Neural cell (in vitro differentiated cells): ENCODE results near the gene RBM46. TPM values are rescaled to one million over a fixed set of nuclear protein-coding genes. Genes with fewer than 3 reads are reported as not detected.

ENCODE experiments used
- H2AFZ ChIP-seq: fragments of 200-600, 300-800 bp; sonication (generic), shearing (Covaris generic); 2 replicates; pipeline ENCODE4 v1.6.0; 2014; ENCODE audit warnings: low read depth, mild to moderate bottlenecking, antibody characterized with exemption, low read length, moderate library complexity
- H3F3A ChIP-seq: fragments of 200-600 bp; shearing (Covaris generic); 2 replicates; pipeline ENCODE4 v1.6.1; 2016; ENCODE audit warnings: mild to moderate bottlenecking, moderate library complexity, mixed read lengths, antibody characterized with exemption, low read length; ENCODE audit not compliant: insufficient read depth, poor library complexity, severe bottlenecking
- H3K27ac ChIP-seq: fragments of 200-600, 300-800 bp; sonication (generic), shearing (Covaris generic); 2 replicates; pipeline ENCODE4 v1.5.1; 2014; ENCODE audit warnings: mild to moderate bottlenecking, low read length, moderate library complexity
- H3K27me3 ChIP-seq: fragments of 300-800, 200-600 bp; sonication (generic), shearing (Covaris generic); 2 replicates; pipeline ENCODE4 v1.6.0; 2014; ENCODE audit warnings: mild to moderate bottlenecking, low read depth, low read length, moderate library complexity; ENCODE audit not compliant: insufficient read depth
- H3K36me3 ChIP-seq: fragments of 300-800, 200-600 bp; sonication (generic), shearing (Covaris generic); 2 replicates; pipeline ENCODE4 v1.5.1; 2014; ENCODE audit warnings: mild to moderate bottlenecking, antibody characterized with exemption, low read length, moderate library complexity; ENCODE audit not compliant: insufficient read depth
- H3K4me2 ChIP-seq: fragments of 300-800, 200-600 bp; sonication (generic), shearing (Covaris generic); 2 replicates; pipeline ENCODE4 v1.6.0; 2014; ENCODE audit warnings: mild to moderate bottlenecking, low read length
- H3K4me3 ChIP-seq: fragments of 300-800, 200-600 bp; sonication (generic), shearing (Covaris generic); 2 replicates; pipeline ENCODE4 v1.5.1; 2014; ENCODE audit warnings: mild to moderate bottlenecking, low read length, moderate library complexity
- H3K79me2 ChIP-seq: fragments of 200-600 bp; shearing (Covaris generic); replicated peaks from 2 replicates; pipeline ENCODE4 v1.6.0; 2014; ENCODE audit warnings: mild to moderate bottlenecking, low read length, moderate library complexity; ENCODE audit not compliant: insufficient read depth
- H3K9ac ChIP-seq: fragments of 300-800, 200-600 bp; sonication (generic), shearing (Covaris generic); 2 replicates; pipeline ENCODE4 v1.6.1; 2016; ENCODE audit warnings: mild to moderate bottlenecking, low read length, mixed read lengths
- H3K9me2 ChIP-seq: fragments of 200-600 bp; shearing (Covaris generic); 2 replicates; pipeline ENCODE4 v1.6.1; 2016; ENCODE audit warnings: mild to moderate bottlenecking, low read length, mixed read lengths; ENCODE audit not compliant: insufficient read depth
- H3K9me3 ChIP-seq: fragments of 200-600, 300-800 bp; sonication (generic), shearing (Covaris generic); 2 replicates; pipeline ENCODE4 v1.6.1; 2016; ENCODE audit warnings: mild to moderate bottlenecking, mixed run types, low read length, moderate library complexity, mixed read lengths
- H4K20me1 ChIP-seq: fragments of 200-600 bp; shearing (Covaris generic); 2 replicates; pipeline ENCODE4 v1.6.1; 2016; ENCODE audit warnings: mild to moderate bottlenecking, mixed run types; ENCODE audit not compliant: insufficient read depth
- EP300 ChIP-seq: fragments of 450-650 bp; conservative IDR thresholded peaks from 2 replicates; pipeline ENCODE4 v1.6.1; 2014; ENCODE audit warnings: antibody characterized with exemption, mild to moderate bottlenecking, moderate library complexity; ENCODE audit not compliant: poor library complexity, severe bottlenecking
- EZH2 ChIP-seq: fragments of 200-600, 300-800 bp; shearing (Covaris generic), sonication (generic); IDR thresholded peaks from 2 replicates; pipeline ENCODE4 v1.6.1; 2014; ENCODE audit warnings: antibody characterized with exemption, low read length, borderline replicate concordance, mild to moderate bottlenecking; ENCODE audit not compliant: insufficient read depth, poor library complexity, severe bottlenecking
- MXI1 ChIP-seq: fragments of 450-650 bp; conservative IDR thresholded peaks from 2 replicates; pipeline ENCODE4 v1.6.1; 2014; ENCODE audit warnings: antibody characterized with exemption, mild to moderate bottlenecking; ENCODE audit not compliant: poor library complexity, severe bottlenecking
- POLR2AphosphoS5 ChIP-seq: IDR thresholded peaks from 2 replicates; pipeline ENCODE4 v1.6.1; 2012
- RAD21 ChIP-seq: fragments of 450-650 bp; conservative IDR thresholded peaks from 2 replicates; pipeline ENCODE4 v1.6.1; 2014; ENCODE audit warnings: antibody characterized with exemption, mild to moderate bottlenecking, moderate library complexity
- SMC3 ChIP-seq: fragments of 450-650 bp; conservative IDR thresholded peaks from 2 replicates; pipeline ENCODE4 v1.6.1; 2014; ENCODE audit warnings: antibody characterized with exemption, mild to moderate bottlenecking, moderate library complexity; ENCODE audit not compliant: poor library complexity
- TAF1 ChIP-seq: IDR thresholded peaks from 2 replicates; pipeline ENCODE4 v1.6.1; 2012; ENCODE audit warnings: low read depth
- polyA plus RNA-seq: library from polyadenylated mRNA; depleted of rRNA; stranded (reverse); fragments of >200 nt; gene quantifications from 2 replicates; pipeline ENCODE4 v1.2.3, GENCODE V29; 2014
- TF ChIP-seq, protein P1 (sequence below): fragments of 450-650 bp; IDR thresholded peaks from 2 replicates; pipeline ENCODE4 v1.5.1; 2014; ENCODE audit warnings: antibody characterized with exemption, mild to moderate bottlenecking, moderate library complexity; ENCODE audit not compliant: poor library complexity, severe bottlenecking
- TF ChIP-seq, protein P2 (sequence below): IDR thresholded peaks from 2 replicates; pipeline ENCODE4 v1.6.1; 2012; ENCODE audit warnings: borderline replicate concordance

RBM46 gene
- polyA plus RNA-seq, 1 donor from 2014 or later, result 0.09 TPM

- Histone ChIP-seq H3K27ac (no peak overlapping the region), H3K9ac (no peak overlapping the region), H2AFZ (no peak overlapping the region), H3K9me3 (no peaks in the 10 kb centered on the region), H3K4me2 (no peak overlapping the region), H3K79me2 (no peaks in the 10 kb centered on the region), H3F3A (no peaks in the 10 kb centered on the region), H3K27me3 (peaks cover 36% of the 10 kb centered on the region), H3K9me2 (no peaks in the 10 kb centered on the region), H4K20me1 (no peaks in the 10 kb centered on the region), H3K4me3 (no peak overlapping the region), H3K36me3 (no peaks in the 10 kb centered on the region)
- TF ChIP-seq EP300, result no peak
Observed at GRCh38 chr4:154738426-154738825, 42.6 kb upstream of the RBM46 start.

- Histone ChIP-seq H3F3A (no peaks in the 10 kb centered on the region), H3K36me3 (no peaks in the 10 kb centered on the region), H4K20me1 (no peaks in the 10 kb centered on the region), H2AFZ (no peak overlapping the region), H3K9me2 (no peaks in the 10 kb centered on the region), H3K79me2 (no peaks in the 10 kb centered on the region), H3K27me3 (peaks cover 43% of the 10 kb centered on the region), H3K9ac (no peak overlapping the region), H3K4me2 (no peak overlapping the region), H3K9me3 (no peaks in the 10 kb centered on the region), H3K27ac (no peak overlapping the region), H3K4me3 (no peak overlapping the region)
- TF ChIP-seq RAD21 (no peak), POLR2AphosphoS5 (no peak), TAF1 (no peak), MXI1 (no peak), SMC3 (no peak), EP300 (no peak), EZH2 (no peak)
- TF ChIP-seq, protein P1, sequence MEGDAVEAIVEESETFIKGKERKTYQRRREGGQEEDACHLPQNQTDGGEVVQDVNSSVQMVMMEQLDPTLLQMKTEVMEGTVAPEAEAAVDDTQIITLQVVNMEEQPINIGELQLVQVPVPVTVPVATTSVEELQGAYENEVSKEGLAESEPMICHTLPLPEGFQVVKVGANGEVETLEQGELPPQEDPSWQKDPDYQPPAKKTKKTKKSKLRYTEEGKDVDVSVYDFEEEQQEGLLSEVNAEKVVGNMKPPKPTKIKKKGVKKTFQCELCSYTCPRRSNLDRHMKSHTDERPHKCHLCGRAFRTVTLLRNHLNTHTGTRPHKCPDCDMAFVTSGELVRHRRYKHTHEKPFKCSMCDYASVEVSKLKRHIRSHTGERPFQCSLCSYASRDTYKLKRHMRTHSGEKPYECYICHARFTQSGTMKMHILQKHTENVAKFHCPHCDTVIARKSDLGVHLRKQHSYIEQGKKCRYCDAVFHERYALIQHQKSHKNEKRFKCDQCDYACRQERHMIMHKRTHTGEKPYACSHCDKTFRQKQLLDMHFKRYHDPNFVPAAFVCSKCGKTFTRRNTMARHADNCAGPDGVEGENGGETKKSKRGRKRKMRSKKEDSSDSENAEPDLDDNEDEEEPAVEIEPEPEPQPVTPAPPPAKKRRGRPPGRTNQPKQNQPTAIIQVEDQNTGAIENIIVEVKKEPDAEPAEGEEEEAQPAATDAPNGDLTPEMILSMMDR, result no peak
- TF ChIP-seq, protein P2, sequence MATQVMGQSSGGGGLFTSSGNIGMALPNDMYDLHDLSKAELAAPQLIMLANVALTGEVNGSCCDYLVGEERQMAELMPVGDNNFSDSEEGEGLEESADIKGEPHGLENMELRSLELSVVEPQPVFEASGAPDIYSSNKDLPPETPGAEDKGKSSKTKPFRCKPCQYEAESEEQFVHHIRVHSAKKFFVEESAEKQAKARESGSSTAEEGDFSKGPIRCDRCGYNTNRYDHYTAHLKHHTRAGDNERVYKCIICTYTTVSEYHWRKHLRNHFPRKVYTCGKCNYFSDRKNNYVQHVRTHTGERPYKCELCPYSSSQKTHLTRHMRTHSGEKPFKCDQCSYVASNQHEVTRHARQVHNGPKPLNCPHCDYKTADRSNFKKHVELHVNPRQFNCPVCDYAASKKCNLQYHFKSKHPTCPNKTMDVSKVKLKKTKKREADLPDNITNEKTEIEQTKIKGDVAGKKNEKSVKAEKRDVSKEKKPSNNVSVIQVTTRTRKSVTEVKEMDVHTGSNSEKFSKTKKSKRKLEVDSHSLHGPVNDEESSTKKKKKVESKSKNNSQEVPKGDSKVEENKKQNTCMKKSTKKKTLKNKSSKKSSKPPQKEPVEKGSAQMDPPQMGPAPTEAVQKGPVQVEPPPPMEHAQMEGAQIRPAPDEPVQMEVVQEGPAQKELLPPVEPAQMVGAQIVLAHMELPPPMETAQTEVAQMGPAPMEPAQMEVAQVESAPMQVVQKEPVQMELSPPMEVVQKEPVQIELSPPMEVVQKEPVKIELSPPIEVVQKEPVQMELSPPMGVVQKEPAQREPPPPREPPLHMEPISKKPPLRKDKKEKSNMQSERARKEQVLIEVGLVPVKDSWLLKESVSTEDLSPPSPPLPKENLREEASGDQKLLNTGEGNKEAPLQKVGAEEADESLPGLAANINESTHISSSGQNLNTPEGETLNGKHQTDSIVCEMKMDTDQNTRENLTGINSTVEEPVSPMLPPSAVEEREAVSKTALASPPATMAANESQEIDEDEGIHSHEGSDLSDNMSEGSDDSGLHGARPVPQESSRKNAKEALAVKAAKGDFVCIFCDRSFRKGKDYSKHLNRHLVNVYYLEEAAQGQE, result no peak
Observed at GRCh38 chr4:154739111-154739510, 42.0 kb upstream of the RBM46 start.

DNA sequence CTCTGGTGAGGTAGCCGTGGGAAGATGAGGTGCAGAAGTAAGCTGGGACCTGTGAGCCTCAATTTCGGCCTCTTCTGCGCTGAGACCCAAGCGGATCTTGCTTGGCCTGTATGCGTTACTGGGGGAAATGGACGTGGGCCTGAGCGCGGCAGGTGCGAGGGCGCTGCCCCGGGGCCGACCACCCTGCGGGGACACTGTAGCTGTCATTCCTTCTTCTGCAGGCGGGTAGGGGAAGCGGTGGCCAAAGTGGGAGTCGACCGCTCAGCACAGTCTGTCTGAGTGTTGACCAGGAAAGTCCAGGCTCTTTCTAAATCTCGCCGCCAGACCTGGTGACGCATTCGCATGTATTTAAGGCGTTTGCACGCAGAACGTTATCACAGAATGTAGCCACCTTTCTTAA is 40.6 kb upstream of the RBM46 start:
- no peak overlapping the region for H3K27ac ChIP-seq
- H2AFZ ChIP-seq, result no peak overlapping the region
- no peaks in the 10 kb centered on the region for H3K36me3 ChIP-seq
- no peak for TF ChIP-seq EZH2
- TF ChIP-seq, protein P2, result no peak
- TF ChIP-seq, protein P1, result no peak
- no peak for TF ChIP-seq MXI1
- TF ChIP-seq RAD21, result no peak
- no peak for TF ChIP-seq POLR2AphosphoS5
- TF ChIP-seq TAF1, result no peak
- no peak for TF ChIP-seq EP300
- no peak for TF ChIP-seq SMC3
- H3K4me3 ChIP-seq, result no peak overlapping the region
- H3F3A ChIP-seq, result no peaks in the 10 kb centered on the region
- no peaks in the 10 kb centered on the region for H3K79me2 ChIP-seq
- H3K9me2 ChIP-seq, result no peaks in the 10 kb centered on the region
- H3K4me2 ChIP-seq, result no peak overlapping the region
- no peaks in the 10 kb centered on the region for H4K20me1 ChIP-seq
- H3K9ac ChIP-seq, result no peak overlapping the region
- H3K9me3 ChIP-seq, result no peaks in the 10 kb centered on the region
- H3K27me3 ChIP-seq, result peaks cover 57% of the 10 kb centered on the region
